Measurements from ENCODE around the gene GCGR. TPM values are rescaled to one million over a fixed set of nuclear protein-coding genes. Genes with fewer than 3 reads are reported as not detected.

Gene GCGR
- polyA plus RNA-seq (not detected in 3 replicates), polyA minus RNA-seq (not detected in 3 replicates)
- not detected for polyA plus RNA-seq (2011; ENCODE audit: low read depth)
- not detected in 2 replicates for polyA plus RNA-seq (2011; cell fraction: cytosol; rRNA removed)
- 0.11 and 0.32 TPM in 2 replicates for polyA plus RNA-seq (2011; cell fraction: nucleus; rRNA removed)
- polyA plus RNA-seq (2012; ENCODE audit: low replicate concordance) = not detected in 2 replicates
- not detected for polyA minus RNA-seq (2011; cell fraction: cytosol; rRNA and poly(A)+ RNA removed)
- polyA minus RNA-seq (2011; cell fraction: nucleus; rRNA and poly(A)+ RNA removed) = not detected in 2 replicates

- TF ChIP-seq EZH2 (IDR thresholded peaks at IDR 0.05; ENCODE audit: low read length) (no peak), CTCF (optimal IDR thresholded peaks at IDR 0.05 in 1 of 3, IDR thresholded peaks at IDR 0.05 in 1 of 3, conservative IDR thresholded peaks at IDR 0.05 in 1 of 3; ENCODE audit: extremely low read depth in 1 of 3, insufficient read depth in 2 of 3, low read length in 3 of 3) (no peak)
- Histone ChIP-seq H3K27ac (ENCODE audit: control insufficient read depth, insufficient read depth, low read length) (no peak within 1 kb of the TSS), H3K36me3 (ENCODE audit: control insufficient read depth in 2 of 2, extremely low read depth in 1 of 2, insufficient read depth in 2 of 2, low read length in 2 of 2) (no peaks in the 10 kb centered on the region), H3K9me3 (ENCODE audit: control insufficient read depth, low read depth, low read length) (no peaks in the 10 kb centered on the region), H2AFZ (ENCODE audit: control insufficient read depth, low read length) (no peak within 1 kb of the TSS), H4K20me1 (ENCODE audit: control insufficient read depth, extremely low read depth, insufficient read depth, low read length) (no peaks in the 10 kb centered on the region), H3K9ac (ENCODE audit: control insufficient read depth, extremely low read depth, insufficient read depth, low read length) (no peak within 1 kb of the TSS), H3K4me2 (ENCODE audit: control insufficient read depth, extremely low read depth, insufficient read depth, low read depth, low read length) (no peak within 1 kb of the TSS), H3K27me3 (ENCODE audit: control insufficient read depth, extremely low read depth, insufficient read depth, low read length) (peaks cover 81% of the 10 kb centered on the region), H3K4me1 (ENCODE audit: control insufficient read depth, extremely low read depth, insufficient read depth, low read length) (no peaks in the 10 kb centered on the region), H3K9me1 (ENCODE audit: control insufficient read depth, extremely low read depth, insufficient read depth, low read length) (no peaks in the 10 kb centered on the region), H3K4me3 (ENCODE audit: control insufficient read depth in 2 of 3, extremely low read depth in 1 of 3, insufficient read depth in 2 of 3, low read depth in 1 of 3, low read length in 3 of 3) (no peak within 1 kb of the TSS), H3K79me2 (ENCODE audit: control insufficient read depth, insufficient read depth, low read length) (no peaks in the 10 kb centered on the region)
- dilution Hi-C loops (cut with MboI; ENCODE audit: extremely low pct_ligation_motif_present, low sequenced_read_pairs) = no loop called here
- DNase-seq (ENCODE audit: low read depth, low spot score) (no peak), FAIRE-seq (no peak)
Measured at GRCh38 chr17:81803728-81804558, at the start of gene GCGR. GCGR (plus strand) TSS chr17:81804150; CDS start chr17:81809019, 4,869 bp downstream.

GRCh38 chr17:81792675-81793615 lies 11.0 kb upstream of the GCGR start:
- no peak for FAIRE-seq
- no peaks in the 10 kb centered on the region for H3K36me3 ChIP-seq (ENCODE audit: control insufficient read depth in 2 of 2, extremely low read depth in 1 of 2, insufficient read depth in 2 of 2, low read length in 2 of 2)
- H3K79me2 ChIP-seq (ENCODE audit: control insufficient read depth, insufficient read depth, low read length) = no peaks in the 10 kb centered on the region
- no peaks in the 10 kb centered on the region for H3K9me1 ChIP-seq (ENCODE audit: control insufficient read depth, extremely low read depth, insufficient read depth, low read length)
- H3K4me3 ChIP-seq (ENCODE audit: control insufficient read depth in 2 of 3, extremely low read depth in 1 of 3, insufficient read depth in 2 of 3, low read depth in 1 of 3, low read length in 3 of 3) = no peak overlapping the region
- TF ChIP-seq CTCF (optimal IDR thresholded peaks at IDR 0.05 in 1 of 3, IDR thresholded peaks at IDR 0.05 in 1 of 3, conservative IDR thresholded peaks at IDR 0.05 in 1 of 3; ENCODE audit: extremely low read depth in 1 of 3, insufficient read depth in 2 of 3, low read length in 3 of 3) (no peak), EZH2 (IDR thresholded peaks at IDR 0.05; ENCODE audit: low read length) (no peak)
- H3K9ac ChIP-seq (ENCODE audit: control insufficient read depth, extremely low read depth, insufficient read depth, low read length) = no peak overlapping the region
- H3K27me3 ChIP-seq (ENCODE audit: control insufficient read depth, extremely low read depth, insufficient read depth, low read length) = no peaks in the 10 kb centered on the region
- H4K20me1 ChIP-seq (ENCODE audit: control insufficient read depth, extremely low read depth, insufficient read depth, low read length) = no peaks in the 10 kb centered on the region
- H3K4me2 ChIP-seq (ENCODE audit: control insufficient read depth, extremely low read depth, insufficient read depth, low read depth, low read length) = no peak overlapping the region
- no peak overlapping the region for H2AFZ ChIP-seq (ENCODE audit: control insufficient read depth, low read length)
- dilution Hi-C loops (cut with MboI; ENCODE audit: extremely low pct_ligation_motif_present, low sequenced_read_pairs) = no loop called here
- no peaks in the 10 kb centered on the region for H3K9me3 ChIP-seq (ENCODE audit: control insufficient read depth, low read depth, low read length)
- H3K27ac ChIP-seq (ENCODE audit: control insufficient read depth, insufficient read depth, low read length) = no peak overlapping the region
- H3K4me1 ChIP-seq (ENCODE audit: control insufficient read depth, extremely low read depth, insufficient read depth, low read length) = no peaks in the 10 kb centered on the region
- no peak for DNase-seq (ENCODE audit: low read depth, low spot score)

All from keratinocyte (primary cell).